Muscle of back (tissue), 11 donors: Measurements from ENCODE around the gene GSTT2. TPM values are rescaled to one million over a fixed set of nuclear protein-coding genes. Genes with fewer than 3 reads are reported as not detected.
"Not testable (repeated sequence)": the region's sequence is repeated elsewhere in the genome, so short reads cannot be mapped to it uniquely, and the experiment has no call there.

Experiments
- DNase-seq, 3 donors: peaks; one replicate each; pipeline versions ENCODE4 v3.0.0 to v3.0.0-alpha.2; 2013
- polyA plus RNA-seq, 10 donors: library from polyadenylated mRNA; unstranded; fragments of 120-200 nt; gene quantifications; one replicate each; pipeline ENCODE4 v1.2.1, GENCODE V29; 2013; ENCODE audit not compliant: insufficient read length in 10 of 10

The GSTT2 gene
- polyA plus RNA-seq, 10 donors = 0.43 to 2.6 (median 1.8) TPM; not detected in 5

- DNase-seq = not testable (repeated sequence)
Observed at GRCh38 chr22:23974345-23974744, 5.6 kb upstream of the GSTT2 start, which contains the start of gene DDT. Gene DDT (minus strand): TSS chr22:23974441. CDS start chr22:23974414, 27 bp downstream.

- not testable (repeated sequence) for DNase-seq
Observed at GRCh38 chr22:23974836-23975352, 5.0 kb upstream of the GSTT2 start.

- DNase-seq = not testable (repeated sequence)
Observed at GRCh38 chr22:23977304-23977703, 2.6 kb upstream of the GSTT2 start.

GRCh38 chr22:23980567-23980966, 633 bp downstream of the GSTT2 start:
- DNase-seq = not testable (repeated sequence)

GRCh38 chr22:23984430-23984829, 4.5 kb downstream of the GSTT2 start:
- DNase-seq = peak in 1 of 3 donors; percentile 34

GRCh38 chr22:23986089-23986488, 6.2 kb downstream of the GSTT2 start:
- DNase-seq = not testable (repeated sequence)

- DNase-seq = not testable (repeated sequence)
Observed at GRCh38 chr22:23986538-23987178, 6.7 kb downstream of the GSTT2 start.

- not testable (repeated sequence) for DNase-seq
Observed at GRCh38 chr22:23989583-23990244, 9.8 kb downstream of the GSTT2 start.

- DNase-seq = not testable (repeated sequence)
Observed at GRCh38 chr22:23993080-23993479, 13.1 kb downstream of the GSTT2 start.

GRCh38 chr22:23993581-23994177, 13.7 kb downstream of the GSTT2 start:
- not testable (repeated sequence) for DNase-seq

GRCh38 chr22:23997092-23997491, 17.2 kb downstream of the GSTT2 start:
- no peak for DNase-seq

GRCh38 chr22:23999779-24000178, 19.8 kb downstream of the GSTT2 start:
- DNase-seq = not testable (repeated sequence)

- no peak for DNase-seq
Observed at GRCh38 chr22:24001314-24001713, 21.4 kb downstream of the GSTT2 start.

GRCh38 chr22:24002272-24002671, 22.3 kb downstream of the GSTT2 start:
- no peak for DNase-seq

GRCh38 chr22:24002851-24003250, 22.9 kb downstream of the GSTT2 start:
- DNase-seq = no peak

- no peak for DNase-seq
Observed at GRCh38 chr22:24003887-24004286, 24.0 kb downstream of the GSTT2 start.

- no peak for DNase-seq
Observed at GRCh38 chr22:24005201-24005600, 25.3 kb downstream of the GSTT2 start, which contains the start of gene GSTT4. Gene GSTT4 (minus strand): TSS chr22:24005453. CDS start chr22:24005356, 97 bp downstream.

GRCh38 chr22:24006207-24006913, 26.4 kb downstream of the GSTT2 start:
- DNase-seq = no peak

GRCh38 chr22:24006914-24007214, 26.9 kb downstream of the GSTT2 start:
- DNase-seq = no peak

GRCh38 chr22:24007253-24008021, 27.5 kb downstream of the GSTT2 start:
- DNase-seq = no peak

- no peak for DNase-seq
Observed at GRCh38 chr22:24008022-24008283, 28.0 kb downstream of the GSTT2 start.
